GM18499 (cell line): Measurements from ENCODE around the gene DMGDH.
"Not testable (repeated sequence)": the region's sequence is repeated elsewhere in the genome, so short reads cannot be mapped to it uniquely, and the experiment has no call there.

ENCODE experiments used
- ATAC-seq: cut with Tn5 transposase; IDR thresholded peaks from one replicate; pipeline ENCODE4 v1.9.1; 2021; ENCODE audit warnings: moderate number of reproducible peaks; ENCODE audit not compliant: insufficient read depth, unreplicated experiment

The DMGDH gene

GRCh38 chr5:78983194-78983593, 86.3 kb downstream of the DMGDH start:
- not testable (repeated sequence) for ATAC-seq

GRCh38 chr5:78979909-78980308, 89.6 kb downstream of the DMGDH start:
- ATAC-seq = no peak

GRCh38 chr5:78979117-78979742, 90.2 kb downstream of the DMGDH start:
- no peak for ATAC-seq

DNA sequence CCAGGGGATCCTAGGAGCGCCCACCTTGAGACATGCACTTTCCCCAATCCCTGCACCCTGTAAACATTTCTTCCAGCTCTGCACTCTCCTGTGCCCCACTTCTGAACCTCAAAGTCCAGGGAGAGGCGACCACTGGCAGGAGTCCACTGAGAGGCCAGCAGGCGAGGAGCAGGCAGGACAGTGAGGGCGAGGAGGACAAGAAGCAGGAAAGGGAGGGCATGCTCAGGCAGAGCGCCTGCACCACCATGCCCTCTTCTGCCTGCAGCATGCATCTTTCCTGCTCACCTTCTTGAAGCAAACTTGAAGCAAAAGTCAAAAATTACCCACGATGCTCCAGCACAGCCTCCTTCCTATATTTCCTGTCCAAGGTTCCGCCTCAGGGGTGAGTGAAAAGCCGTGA, 94.4 kb downstream of the DMGDH start:
- ATAC-seq = no peak

DNA sequence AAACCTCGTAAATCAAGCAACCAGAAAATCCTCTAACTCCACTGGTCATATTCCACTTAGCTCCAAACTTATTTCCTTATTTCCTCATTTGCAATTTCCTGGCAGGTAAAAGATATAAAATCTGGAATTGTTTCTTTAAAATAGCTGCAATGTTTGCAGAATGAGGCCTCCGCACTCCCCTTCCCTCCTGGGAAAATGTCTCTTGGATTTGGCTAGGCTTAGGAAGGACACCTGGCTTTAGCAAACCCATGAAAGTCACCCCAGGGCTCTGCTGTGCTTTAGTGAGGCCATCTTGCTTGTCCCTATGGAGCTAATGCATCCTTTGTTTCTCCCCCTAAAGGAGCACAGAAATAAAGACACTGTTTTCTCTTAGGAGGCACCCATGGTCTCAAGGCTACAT, 94.9 kb downstream of the DMGDH start:
- ATAC-seq = no peak

DNA sequence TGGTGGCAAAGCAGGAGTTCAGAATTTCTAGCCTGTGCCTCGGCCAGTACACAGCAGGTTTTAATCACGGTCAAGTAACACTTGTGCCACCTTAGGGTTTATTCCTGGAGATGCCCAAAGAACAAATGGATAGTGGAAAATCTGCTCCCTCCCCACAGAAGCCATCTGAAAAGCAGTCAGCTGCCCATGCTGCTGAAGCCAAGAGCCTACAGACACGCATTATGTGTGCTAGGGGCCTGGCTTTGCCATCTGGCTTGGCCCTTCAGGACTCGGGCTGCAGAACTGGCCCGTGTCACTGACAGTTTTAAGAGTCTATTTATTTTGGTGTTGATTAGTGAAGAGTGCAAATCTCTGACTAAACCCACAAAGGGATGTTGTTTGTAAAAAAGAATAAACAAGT, 95.5 kb downstream of the DMGDH start:
- ATAC-seq = no peak

DNA sequence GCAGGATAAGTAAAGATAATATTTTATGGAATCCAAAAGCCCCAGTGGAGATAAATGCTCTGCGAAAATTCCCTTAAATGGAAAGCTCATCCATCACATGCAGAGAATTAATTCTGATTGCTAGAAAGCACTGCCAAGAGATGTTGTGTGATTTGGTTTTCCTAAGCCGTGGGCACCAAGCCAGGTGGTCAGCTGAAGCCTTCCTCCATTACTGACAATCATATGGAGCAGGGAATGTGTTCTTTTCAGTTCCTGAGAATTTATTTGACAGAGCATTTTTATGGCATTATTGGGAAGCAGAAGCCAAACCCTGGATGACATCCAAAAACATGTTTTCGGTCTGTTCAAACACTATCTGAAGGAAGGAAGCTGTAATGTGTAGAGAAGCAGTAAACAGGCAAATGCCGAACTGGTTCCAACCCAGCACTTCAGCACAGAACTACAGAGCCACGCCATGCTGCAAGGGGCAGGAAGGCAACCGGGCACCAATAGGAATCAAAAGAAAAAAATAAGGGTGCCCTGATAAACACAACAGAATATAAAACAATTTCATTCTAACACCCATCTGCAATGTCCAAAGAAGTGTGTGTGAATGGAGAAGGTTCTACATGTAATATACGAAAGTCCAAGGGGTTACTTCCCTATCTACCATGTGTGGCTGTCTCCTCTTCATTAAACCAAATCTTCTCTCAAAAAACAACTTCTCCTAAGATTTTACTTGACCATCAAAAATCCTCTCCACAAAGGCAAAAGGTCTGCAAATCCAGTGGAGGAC, 96.6 kb downstream of the DMGDH start:
- ATAC-seq = no peak

GRCh38 chr5:78971998-78972397, 97.5 kb downstream of the DMGDH start:
- no peak for ATAC-seq

- ATAC-seq = no peak
These were observed 100.7 kb downstream of the DMGDH start for GRCh38 chr5:78968781-78969180.

DNA sequence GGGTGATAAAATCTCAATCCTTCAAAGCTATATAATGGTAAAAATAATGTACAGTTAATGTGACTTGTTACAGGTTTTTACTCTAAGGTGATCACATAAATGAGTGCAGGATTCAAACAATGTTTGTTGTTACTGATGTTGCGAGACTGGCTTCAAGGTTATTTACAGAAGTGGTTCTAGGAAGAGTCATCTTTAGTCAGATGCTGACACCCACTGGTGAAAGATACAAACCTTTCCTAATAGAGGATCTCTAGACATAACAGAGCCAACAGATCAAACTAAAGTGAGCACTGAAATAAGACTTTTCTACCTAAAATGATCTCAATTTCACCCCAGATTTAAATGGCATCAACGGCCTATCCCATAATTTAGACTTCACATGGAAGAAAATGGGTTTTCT, 104.6 kb downstream of the DMGDH start:
- no peak for ATAC-seq

DNA sequence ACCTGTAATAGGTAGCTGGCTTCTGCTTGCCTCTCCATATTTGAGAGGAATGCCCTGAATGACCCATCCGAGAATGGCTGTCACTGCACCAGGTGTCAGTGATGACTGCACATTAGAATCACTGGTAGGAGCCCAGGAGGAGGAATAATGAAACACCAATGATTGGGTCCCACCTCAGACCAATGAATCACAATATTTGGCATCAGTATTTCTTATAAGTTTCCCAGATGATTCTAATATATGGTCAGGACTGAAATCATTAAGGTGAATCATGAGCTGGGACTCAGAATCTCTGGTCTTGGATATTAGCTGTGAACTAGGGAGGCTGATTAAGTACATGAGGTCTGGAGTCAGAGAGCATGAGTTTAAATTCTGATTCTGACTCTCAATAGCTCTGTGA, 107.7 kb downstream of the DMGDH start:
- ATAC-seq = no peak

DNA sequence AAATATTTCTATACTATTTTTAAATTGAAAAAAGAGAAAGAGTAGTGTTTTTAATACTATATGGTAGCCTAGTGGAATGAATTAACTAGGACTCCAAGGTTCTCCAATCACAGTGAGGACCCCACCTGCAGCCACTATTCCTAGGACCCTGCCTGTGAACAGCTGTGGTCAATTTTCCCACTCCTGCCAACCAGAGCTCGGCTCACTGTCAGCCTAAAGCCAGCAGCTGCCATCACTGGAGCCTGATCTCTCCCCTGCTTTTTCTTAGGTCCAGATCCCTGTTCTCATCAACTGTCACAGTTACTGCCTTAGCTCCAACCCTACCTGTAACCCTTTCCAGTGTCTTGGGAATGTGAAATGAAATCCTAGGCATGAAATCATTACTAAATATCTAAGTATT, 109.7 kb downstream of the DMGDH start:
- ATAC-seq = no peak

GRCh38 chr5:78958672-78959445, 110.6 kb downstream of the DMGDH start:
- no peak for ATAC-seq

DNA sequence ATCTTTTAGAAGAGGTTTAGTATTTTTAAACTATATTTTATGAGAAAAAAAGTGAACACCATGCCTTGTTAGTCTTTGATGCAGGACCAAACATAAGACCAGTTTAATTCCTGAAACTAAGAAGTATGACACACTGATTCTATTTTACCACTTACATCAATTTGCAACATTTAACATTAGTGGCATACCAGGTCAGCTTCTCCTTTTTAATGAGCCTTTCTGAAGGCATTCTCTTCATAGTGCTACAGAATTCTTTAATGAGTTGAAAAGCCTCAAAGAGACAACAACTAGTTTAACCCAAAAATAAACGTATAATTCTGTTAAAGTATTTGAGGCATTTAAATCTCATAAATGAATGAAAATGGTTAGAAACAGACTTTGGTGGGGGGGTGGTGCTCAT, 112.6 kb downstream of the DMGDH start:
- no peak for ATAC-seq

DNA sequence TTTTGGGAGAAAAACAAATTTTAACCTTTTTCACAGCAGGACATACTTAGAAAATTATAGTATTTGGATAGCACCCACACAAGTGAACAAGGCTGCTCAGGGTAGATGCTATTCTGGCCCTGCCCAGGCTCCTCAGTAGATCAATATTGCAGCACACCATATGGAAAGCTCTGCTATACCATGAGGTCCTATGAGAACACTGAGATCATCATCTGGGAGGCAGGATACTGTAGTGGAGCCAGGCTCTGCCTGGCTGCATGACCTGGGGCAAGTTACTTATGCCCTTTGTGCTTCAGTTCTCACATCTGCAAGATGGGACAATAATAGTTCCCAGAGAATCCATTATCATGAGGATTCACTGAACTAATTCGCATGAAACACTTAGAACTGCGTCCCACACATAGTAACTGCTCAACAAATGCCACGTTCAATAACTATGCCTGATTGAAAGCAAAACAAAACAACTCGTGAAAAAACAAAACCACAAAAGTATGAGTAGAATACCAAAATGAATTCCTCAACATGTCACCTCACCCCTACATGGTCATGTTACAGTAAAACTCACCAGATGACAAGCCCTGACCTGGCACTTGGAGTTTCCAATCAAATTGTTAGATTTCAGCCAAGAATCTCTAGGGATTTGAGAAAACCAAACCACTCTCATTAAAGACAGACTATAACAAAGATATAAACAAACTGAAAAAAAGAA, 116.2 kb downstream of the DMGDH start:
- no peak for ATAC-seq
